HEK293 (cell line): ENCODE results near the gene SEPTIN12.

Source experiments
- CTCF ChIA-PET: fragments of 350-600 bp; formaldehyde crosslinking; extraction: SDS; loops from one replicate; lab custom pipeline; 2021; ENCODE audit warnings: antibody characterized with exemption; lab: Yijun Ruan, JAX
- POLR2A ChIA-PET: fragments of 300-600 bp; formaldehyde crosslinking; extraction: SDS; loops from one replicate; lab custom pipeline; 2020; ENCODE audit warnings: antibody characterized with exemption, inconsistent platforms; lab: Yijun Ruan, JAX
- H3K27ac ChIP-seq: fragments of 200-500 bp; sonication (Bioruptor generic); 2 replicates; pipeline ENCODE4 v1.5.1; 2014; ENCODE audit warnings: low read depth, low read length, control low read depth, inconsistent platforms; ENCODE audit errors: extremely low read depth
- H3K36me3 ChIP-seq, 2 experiments: fragments of 200-500 bp in 1 of 2; sonication (Bioruptor generic) in 1 of 2; 1 replicate in 1 of 2; 2 replicates in 1 of 2; pipeline ENCODE4 v1.5.1; 2014 to 2017; ENCODE audit warnings: inconsistent platforms in 2 of 2, low read length in 2 of 2; ENCODE audit not compliant: control insufficient read depth in 2 of 2, insufficient read depth in 1 of 2
- H3K4me1 ChIP-seq: fragments of 200-500 bp; sonication (Bioruptor generic); 2 replicates; pipeline ENCODE4 v1.5.1; 2014; ENCODE audit warnings: mild to moderate bottlenecking, low read length, inconsistent platforms; ENCODE audit not compliant: control insufficient read depth, insufficient read depth
- H3K4me3 ChIP-seq: 2 replicates; pipeline ENCODE4 v1.5.1; 2011; ENCODE audit warnings: low read depth, mild to moderate bottlenecking, control low read depth, low read length, moderate library complexity
- H3K9me3 ChIP-seq: fragments of 200-500 bp; sonication (Bioruptor generic); 2 replicates; pipeline ENCODE4 v1.5.1; 2014; ENCODE audit warnings: low read depth, low read length, inconsistent platforms; ENCODE audit not compliant: control insufficient read depth, insufficient read depth
- GFI1B ChIP-seq: fragments of 450-650 bp; formaldehyde crosslinking; IDR thresholded peaks from 2 replicates; pipeline ENCODE4 v1.5.1; 2016; ENCODE audit warnings: missing biosample characterization, missing genetic modification characterization
- HOXD13 ChIP-seq: sonication (generic); formaldehyde crosslinking; IDR thresholded peaks from 2 replicates; pipeline ENCODE4 v1.8.0; 2022; ENCODE audit warnings: missing genetic modification reagents, borderline replicate concordance
- SCRT1 ChIP-seq: fragments of 450-650 bp; formaldehyde crosslinking; IDR thresholded peaks from 2 replicates; pipeline ENCODE4 v1.5.1; 2016; ENCODE audit warnings: missing biosample characterization, missing genetic modification characterization, borderline replicate concordance
- SCRT2 ChIP-seq: fragments of 450-650 bp; formaldehyde crosslinking; IDR thresholded peaks from 2 replicates; pipeline ENCODE4 v1.5.1; 2016; ENCODE audit warnings: missing biosample characterization, missing genetic modification characterization
- YY1 ChIP-seq: fragments of 450-650 bp; formaldehyde crosslinking; IDR thresholded peaks from 2 replicates; pipeline ENCODE4 v1.5.1; 2018; ENCODE audit warnings: missing biosample characterization, missing genetic modification characterization
- YY2 ChIP-seq: fragments of 450-650 bp; formaldehyde crosslinking; IDR thresholded peaks from 2 replicates; pipeline ENCODE4 v1.5.1; 2016; ENCODE audit warnings: missing biosample characterization, missing genetic modification characterization
- ZFP41 ChIP-seq: fragments of 450-650 bp; formaldehyde crosslinking; IDR thresholded peaks from 2 replicates; pipeline ENCODE4 v1.5.1; 2016; ENCODE audit warnings: missing biosample characterization, missing genetic modification characterization, borderline replicate concordance
- ZIC2 ChIP-seq: fragments of 450-650 bp; formaldehyde crosslinking; IDR thresholded peaks from 2 replicates; pipeline ENCODE4 v1.5.1; 2016; ENCODE audit warnings: missing biosample characterization, missing genetic modification characterization
- ZNF10 ChIP-seq: fragments of 450-650 bp; formaldehyde crosslinking; IDR thresholded peaks from 2 replicates; pipeline ENCODE4 v1.5.1; 2017; ENCODE audit warnings: missing biosample characterization, missing genetic modification characterization
- ZNF121 ChIP-seq: fragments of 450-650 bp; formaldehyde crosslinking; IDR thresholded peaks from 2 replicates; pipeline ENCODE4 v1.5.1; 2016; ENCODE audit warnings: missing biosample characterization, missing genetic modification characterization
- ZNF138 ChIP-seq: fragments of 450-650 bp; formaldehyde crosslinking; IDR thresholded peaks from 2 replicates; pipeline ENCODE4 v1.5.1; 2016; ENCODE audit warnings: missing biosample characterization, missing genetic modification characterization, borderline replicate concordance
- ZNF174 ChIP-seq: fragments of 450-650 bp; formaldehyde crosslinking; IDR thresholded peaks from 2 replicates; pipeline ENCODE4 v1.5.0; 2017; ENCODE audit warnings: missing biosample characterization, mild to moderate bottlenecking, missing genetic modification characterization
- ZNF394 ChIP-seq: fragments of 450-650 bp; formaldehyde crosslinking; IDR thresholded peaks from 2 replicates; pipeline ENCODE4 v1.5.1; 2016; ENCODE audit warnings: missing biosample characterization, missing genetic modification characterization, mild to moderate bottlenecking, moderate library complexity, borderline replicate concordance
- ZNF404 ChIP-seq: fragments of 450-650 bp; formaldehyde crosslinking; IDR thresholded peaks from 2 replicates; pipeline ENCODE4 v1.5.1; 2017; ENCODE audit warnings: missing biosample characterization, missing genetic modification characterization
- ZNF558 ChIP-seq: fragments of 450-650 bp; formaldehyde crosslinking; IDR thresholded peaks from 2 replicates; pipeline ENCODE4 v1.5.1; 2016; ENCODE audit warnings: missing biosample characterization, missing genetic modification characterization
- ZNF561 ChIP-seq: fragments of 450-650 bp; IDR thresholded peaks from 2 replicates; pipeline ENCODE4 v1.5.1; 2018; ENCODE audit warnings: missing biosample characterization, missing genetic modification characterization, borderline replicate concordance
- ZNF660 ChIP-seq: fragments of 450-650 bp; IDR thresholded peaks from 2 replicates; pipeline ENCODE4 v1.5.1; 2018; ENCODE audit warnings: missing biosample characterization, mild to moderate bottlenecking, missing genetic modification characterization
- ZSCAN16 ChIP-seq: fragments of 450-650 bp; formaldehyde crosslinking; IDR thresholded peaks from 2 replicates; pipeline ENCODE4 v1.5.1; 2016; ENCODE audit warnings: missing biosample characterization, missing genetic modification characterization
- TF ChIP-seq, protein P1 (sequence below): fragments of 450-650 bp; IDR thresholded peaks from 2 replicates; pipeline ENCODE4 v1.5.1; 2018; ENCODE audit warnings: missing biosample characterization, missing genetic modification characterization
- TF ChIP-seq, protein P2 (sequence below): fragments of 450-650 bp; formaldehyde crosslinking; IDR thresholded peaks from 2 replicates; pipeline ENCODE4 v1.5.1; 2016; ENCODE audit warnings: missing biosample characterization, missing genetic modification characterization
- TF ChIP-seq, protein P3 (sequence below): fragments of 450-650 bp; formaldehyde crosslinking; IDR thresholded peaks from 2 replicates; pipeline ENCODE4 v1.5.1; 2016; ENCODE audit warnings: missing biosample characterization, missing genetic modification characterization

SEPTIN12 gene

DNA sequence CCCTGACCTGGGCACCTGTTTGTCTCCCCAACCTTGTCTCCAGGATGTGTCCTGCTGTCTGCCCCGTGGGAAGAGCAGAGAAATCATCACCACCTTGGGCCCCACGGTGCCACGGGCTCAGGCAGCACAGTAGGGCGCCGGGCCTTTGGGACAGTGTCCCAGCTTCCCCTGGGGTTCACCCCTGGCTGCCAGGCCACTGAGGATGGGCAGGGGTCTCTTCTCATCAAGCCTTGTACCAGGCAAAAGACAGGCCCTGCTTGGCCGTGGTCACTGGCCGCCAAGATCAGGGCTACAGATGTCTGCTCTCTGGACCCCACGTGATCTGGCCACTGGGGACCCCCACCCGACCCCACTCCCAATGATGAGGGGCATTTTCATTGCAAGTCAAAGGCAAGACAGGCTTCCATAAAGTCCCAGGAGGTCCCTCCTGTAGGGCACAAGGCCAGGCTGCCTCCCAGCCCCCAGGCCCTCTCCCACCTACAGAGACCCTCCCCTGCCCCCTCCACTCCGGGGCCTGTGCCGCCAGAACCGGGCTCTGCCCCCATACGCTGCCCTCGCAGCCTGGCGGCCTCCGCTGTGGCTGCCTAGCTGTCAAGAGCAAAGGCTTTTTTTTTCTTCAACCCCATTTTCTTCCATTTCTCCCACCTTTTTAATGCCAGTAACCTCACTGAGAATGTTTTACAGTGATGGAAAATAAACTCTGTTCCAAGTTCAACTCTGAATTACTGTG, 39.3 kb downstream of the SEPTIN12 start:
- H3K9me3 ChIP-seq, result no peaks in the 10 kb centered on the region
- peaks cover 4 to 44% of the 10 kb centered on the region in 2 experiments; a peak in 2 of 3 replicates for H3K36me3 ChIP-seq
- H3K4me3 ChIP-seq, result no peak overlapping the region
- peak; percentile 57 for TF ChIP-seq ZIC2 (tag by site-specific recombination)
- no peak for TF ChIP-seq ZNF404 (tag by site-specific recombination)
- 0 out of 2 replicates have a peak, but pooled peaks have one; percentile 1 for TF ChIP-seq SCRT2 (tag by site-specific recombination)
- ChIA-PET POLR2A (interaction anchor here (1.1 to 1.6 kb wide), 2 partner anchors 8 to 14 kb away, joined by 4 to 8 read pairs; partner anchors contain the start of genes ANKS3 and DNAAF8), CTCF (no interaction called here)
- no peak overlapping the region for H3K27ac ChIP-seq
- no peaks in the 10 kb centered on the region for H3K4me1 ChIP-seq

DNA sequence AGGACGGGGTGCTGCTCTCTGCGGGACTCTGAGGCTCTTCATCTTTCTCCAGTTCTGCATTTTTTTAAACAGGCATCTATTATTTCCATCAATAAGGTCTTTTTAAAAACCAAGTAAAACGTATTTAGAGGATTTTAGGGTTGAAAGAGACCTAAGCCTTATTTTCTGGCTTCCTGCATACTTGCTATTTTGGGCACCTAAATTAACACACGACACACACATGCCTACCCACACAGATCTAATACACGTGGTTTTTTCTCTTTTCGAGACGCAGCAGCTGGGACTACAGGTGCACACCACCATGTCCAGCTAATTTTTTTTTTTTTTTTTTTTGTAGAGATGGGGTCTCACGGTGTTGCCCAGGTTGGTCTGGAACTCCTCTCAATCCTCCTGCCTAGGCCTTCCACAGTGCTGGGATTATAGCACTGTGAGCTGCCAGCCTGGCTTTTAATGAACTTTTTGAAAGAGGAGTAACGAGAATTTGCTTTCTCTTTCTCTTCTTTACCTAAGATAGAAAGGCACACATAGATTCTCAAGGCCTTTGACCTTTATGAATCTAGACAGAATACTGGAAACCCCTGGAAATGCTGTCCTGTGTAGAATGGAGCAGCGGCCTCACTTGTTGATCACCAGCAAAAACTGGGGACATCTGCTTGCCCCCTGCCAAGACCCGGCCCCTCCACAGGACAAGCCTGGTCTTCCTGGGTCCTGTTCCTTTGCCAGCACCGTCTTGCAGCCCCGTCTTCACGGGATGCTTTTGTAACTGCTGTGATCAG, 40.1 kb downstream of the SEPTIN12 start:
- no peak for TF ChIP-seq YY1 (tag by site-specific recombination)
- peak; percentile 60; the same call in 1 of the 2 replicates for TF ChIP-seq SCRT1 (tag by site-specific recombination)
- no peak for TF ChIP-seq ZNF558
- peak; percentile 86 for TF ChIP-seq SCRT2 (tag by site-specific recombination)
- no peak for TF ChIP-seq ZNF660 (tag by site-specific recombination)
- TF ChIP-seq ZSCAN16 (tag by site-specific recombination), result no peak
- TF ChIP-seq ZNF10, result no peak
- no peak for TF ChIP-seq ZNF174 (tag by site-specific recombination)
- H3K4me1 ChIP-seq, result no peaks in the 10 kb centered on the region
- H3K9me3 ChIP-seq, result no peaks in the 10 kb centered on the region
- peaks cover 2 to 37% of the 10 kb centered on the region in 2 experiments; a peak in 2 of 3 replicates for H3K36me3 ChIP-seq
- ChIA-PET CTCF (no interaction called here), POLR2A (interaction anchor here (1.6 to 2.0 kb wide), 2 partner anchors 9 to 14 kb away, joined by 8 to 12 read pairs; partner anchors contain the start of genes ANKS3 and DNAAF8)
- no peak overlapping the region for H3K4me3 ChIP-seq
- no peak overlapping the region for H3K27ac ChIP-seq

DNA sequence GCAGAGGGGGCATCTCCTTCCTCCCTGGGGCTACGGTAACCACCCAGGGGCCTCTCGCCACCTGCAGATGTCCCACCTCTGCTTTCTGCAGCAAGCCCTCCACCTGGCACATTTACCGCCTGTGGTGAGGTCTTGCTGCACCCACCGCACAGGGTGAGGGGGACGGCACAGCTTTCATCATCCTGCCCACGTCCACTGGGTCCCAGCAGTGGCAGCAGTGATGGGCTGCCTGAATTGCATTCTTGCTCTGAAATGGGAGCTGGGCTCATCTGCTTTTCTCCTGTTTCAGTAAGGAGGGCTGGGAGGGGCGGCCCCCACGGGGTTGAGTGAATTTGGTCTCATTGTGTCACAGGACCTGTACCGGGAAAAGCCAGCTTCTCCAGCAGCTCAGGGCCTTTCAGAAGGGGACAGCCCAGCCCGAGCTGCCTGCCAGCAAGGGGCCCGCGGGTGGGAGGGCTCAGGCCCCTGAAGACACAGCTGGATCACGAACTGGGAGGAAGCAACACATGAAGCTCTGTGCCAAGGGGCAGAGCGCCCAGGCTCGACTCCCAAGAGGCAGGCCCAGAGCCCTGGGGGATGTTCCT, 41.1 kb downstream of the SEPTIN12 start:
- Histone ChIP-seq H3K9me3 (no peaks in the 10 kb centered on the region), H3K4me1 (no peaks in the 10 kb centered on the region), H3K27ac (no peak overlapping the region), H3K4me3 (no peak overlapping the region), H3K36me3 (peaks cover 0 to 27% of the 10 kb centered on the region in 2 experiments; a peak in 2 of 3 replicates)
- CTCF ChIA-PET, result interaction anchor here (0.5 kb wide), 1 partner anchor 94 kb away, joined by 3 read pairs; no protein-coding TSS in a partner anchor
- no peak for TF ChIP-seq ZNF660 (tag by site-specific recombination)
- TF ChIP-seq ZIC2 (tag by site-specific recombination), result peak; percentile 60
- TF ChIP-seq, protein P1, sequence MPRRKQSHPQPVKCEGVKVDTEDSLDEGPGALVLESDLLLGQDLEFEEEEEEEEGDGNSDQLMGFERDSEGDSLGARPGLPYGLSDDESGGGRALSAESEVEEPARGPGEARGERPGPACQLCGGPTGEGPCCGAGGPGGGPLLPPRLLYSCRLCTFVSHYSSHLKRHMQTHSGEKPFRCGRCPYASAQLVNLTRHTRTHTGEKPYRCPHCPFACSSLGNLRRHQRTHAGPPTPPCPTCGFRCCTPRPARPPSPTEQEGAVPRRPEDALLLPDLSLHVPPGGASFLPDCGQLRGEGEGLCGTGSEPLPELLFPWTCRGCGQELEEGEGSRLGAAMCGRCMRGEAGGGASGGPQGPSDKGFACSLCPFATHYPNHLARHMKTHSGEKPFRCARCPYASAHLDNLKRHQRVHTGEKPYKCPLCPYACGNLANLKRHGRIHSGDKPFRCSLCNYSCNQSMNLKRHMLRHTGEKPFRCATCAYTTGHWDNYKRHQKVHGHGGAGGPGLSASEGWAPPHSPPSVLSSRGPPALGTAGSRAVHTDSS, result 0 out of 2 replicates have a peak, but pooled peaks have one; percentile 44
- POLR2A ChIA-PET, result interaction anchor here (0.9 to 2.0 kb wide), 3 partner anchors 10 to 15 kb away, joined by 3 to 12 read pairs (median 8); partner anchors contain the start of genes ANKS3 and DNAAF8

DNA sequence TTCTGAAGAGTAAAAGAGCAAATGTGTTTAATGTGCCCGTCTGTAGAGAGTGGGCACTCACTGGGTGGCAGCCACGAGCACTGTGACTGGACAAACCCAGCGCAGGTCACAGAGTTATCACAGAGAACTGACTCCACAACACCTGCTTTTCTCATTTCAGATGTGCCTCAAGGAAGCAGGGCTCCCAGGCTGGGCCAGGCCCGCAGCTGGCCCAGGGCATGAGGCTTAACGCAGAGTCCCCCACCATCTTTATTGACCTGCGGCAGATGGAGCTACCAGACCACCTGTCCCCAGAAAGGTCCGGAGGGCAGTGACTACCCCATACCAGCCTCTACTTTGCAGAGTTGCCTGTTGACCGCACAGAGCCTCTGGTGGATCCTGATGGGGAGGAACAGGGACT, 41.9 kb downstream of the SEPTIN12 start:
- POLR2A ChIA-PET, result interaction anchor here (2.0 kb wide), 1 partner anchor 12 kb away, joined by 12 read pairs; the partner anchor contains the start of genes ANKS3 and DNAAF8
- Histone ChIP-seq H3K36me3 (peaks cover 0 to 18% of the 10 kb centered on the region in 2 experiments; a peak in 2 of 3 replicates), H3K4me3 (no peak overlapping the region), H3K27ac (no peak overlapping the region), H3K9me3 (no peaks in the 10 kb centered on the region), H3K4me1 (no peaks in the 10 kb centered on the region)
- CTCF ChIA-PET, result no interaction called here
- no peak for TF ChIP-seq ZFP41 (tag by site-specific recombination)
- no peak for TF ChIP-seq GFI1B (tag by site-specific recombination)
- TF ChIP-seq ZNF561 (tag by site-specific recombination), result no peak
- TF ChIP-seq ZNF121 (tag by site-specific recombination), result no peak
- TF ChIP-seq ZNF394, result no peak
- TF ChIP-seq, protein P2, sequence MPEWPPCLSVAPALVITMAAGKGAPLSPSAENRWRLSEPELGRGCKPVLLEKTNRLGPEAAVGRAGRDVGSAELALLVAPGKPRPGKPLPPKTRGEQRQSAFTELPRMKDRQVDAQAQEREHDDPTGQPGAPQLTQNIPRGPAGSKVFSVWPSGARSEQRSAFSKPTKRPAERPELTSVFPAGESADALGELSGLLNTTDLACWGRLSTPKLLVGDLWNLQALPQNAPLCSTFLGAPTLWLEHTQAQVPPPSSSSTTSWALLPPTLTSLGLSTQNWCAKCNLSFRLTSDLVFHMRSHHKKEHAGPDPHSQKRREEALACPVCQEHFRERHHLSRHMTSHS (tag by site-specific recombination), result no peak
- TF ChIP-seq YY2, result no peak
- TF ChIP-seq HOXD13 (CRISPR knock-in tag), result no peak
- TF ChIP-seq, protein P3, sequence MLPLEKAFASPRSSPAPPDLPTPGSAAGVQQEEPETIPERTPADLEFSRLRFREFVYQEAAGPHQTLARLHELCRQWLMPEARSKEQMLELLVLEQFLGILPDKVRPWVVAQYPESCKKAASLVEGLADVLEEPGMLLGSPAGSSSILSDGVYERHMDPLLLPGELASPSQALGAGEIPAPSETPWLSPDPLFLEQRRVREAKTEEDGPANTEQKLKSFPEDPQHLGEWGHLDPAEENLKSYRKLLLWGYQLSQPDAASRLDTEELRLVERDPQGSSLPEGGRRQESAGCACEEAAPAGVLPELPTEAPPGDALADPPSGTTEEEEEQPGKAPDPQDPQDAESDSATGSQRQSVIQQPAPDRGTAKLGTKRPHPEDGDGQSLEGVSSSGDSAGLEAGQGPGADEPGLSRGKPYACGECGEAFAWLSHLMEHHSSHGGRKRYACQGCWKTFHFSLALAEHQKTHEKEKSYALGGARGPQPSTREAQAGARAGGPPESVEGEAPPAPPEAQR (tag by site-specific recombination), result no peak
- TF ChIP-seq ZNF138 (tag by site-specific recombination), result no peak
